Stomach (tissue), 9 donors: ENCODE results near the gene R3HDM1. TPM values are rescaled to one million over a fixed set of nuclear protein-coding genes. Genes with fewer than 3 reads are reported as not detected.
A peak's percentile ranks its signal among the peaks of the same experiment; 100 is the strongest.

ENCODE experiments used
- DNase-seq, 2 donors: peaks; one replicate each; pipeline versions ENCODE4 v3.0.0 to v3.0.0-alpha.2; 2013 to 2019
- H3K27ac ChIP-seq, 5 donors: fragments of 200-600 bp in 4 of 5; sonication (generic) in 4 of 5; one replicate each; pipeline ENCODE4 v1.5.1; 2013 to 2019; ENCODE audit warnings: mild to moderate bottlenecking in 1 of 5, moderate library complexity in 1 of 5
- H3K27me3 ChIP-seq, 3 donors: fragments of 200-600 bp; sonication (generic); one replicate each; pipeline ENCODE4 v1.5.1; 2017 to 2019; ENCODE audit warnings: mixed run types in 1 of 3
- H3K36me3 ChIP-seq, 4 donors: fragments of 200-600 bp; sonication (generic); 1 replicate in 3 of 4; 2 replicates in 1 of 4; pipeline ENCODE4 v1.5.1; 2016 to 2019
- H3K4me1 ChIP-seq, 4 donors: fragments of 200-600 bp; sonication (generic); one replicate each; pipeline ENCODE4 v1.5.1; 2016 to 2019
- H3K4me3 ChIP-seq, 4 donors: fragments of 200-600 bp; sonication (generic) in 3 of 4; one replicate each; pipeline ENCODE4 v1.5.1; 2016 to 2019; ENCODE audit warnings: mild to moderate bottlenecking in 1 of 4
- H3K9me3 ChIP-seq, 4 donors: fragments of 200-600 bp; sonication (generic); one replicate each; pipeline ENCODE4 v1.5.1; 2016 to 2019
- CTCF ChIP-seq, 7 experiments: fragments of 450-650 bp in 4 of 7; fragments of 200-600 bp in 3 of 7; sonication (generic) in 3 of 7; IDR thresholded peaks; one replicate each; pipeline ENCODE4 v1.5.1; 2016 to 2019; ENCODE audit warnings: antibody characterized with exemption in 7 of 7, control low read depth in 2 of 7, mild to moderate bottlenecking in 1 of 7
- EP300 ChIP-seq: sonication (generic); formaldehyde crosslinking; IDR thresholded peaks from one replicate; pipeline ENCODE4 v1.6.1; 2017; ENCODE audit warnings: antibody characterized with exemption
- POLR2A ChIP-seq, 4 donors: fragments of 450-650 bp; IDR thresholded peaks; one replicate each; pipeline ENCODE4 v1.6.1; 2016; ENCODE audit warnings: antibody characterized with exemption in 4 of 4, control low read depth in 2 of 4, mild to moderate bottlenecking in 1 of 4, moderate library complexity in 1 of 4
- POLR2AphosphoS5 ChIP-seq, 3 donors: sonication (generic); formaldehyde crosslinking; IDR thresholded peaks; one replicate each; pipeline ENCODE4 v1.6.1; 2016; ENCODE audit warnings: antibody characterized with exemption in 3 of 3
- WGBS, 5 donors: extraction: QIAGEN DNeasy Blood & Tissue Kit in 3 of 5; methylation state at CpG; one replicate each; pipeline versions ENCODE4 v1.1.5 to v1.1.7; 2013 to 2018; 5-methylcytosine and 5-hydroxymethylcytosine counted together
- intact Hi-C: fragments of 100-400 bp; cut with DNase I; formaldehyde crosslinking; loops from one replicate; pipeline ENCODE4 v1.15.1; 2023; ENCODE audit warnings: low total_unique reads
- polyA plus RNA-seq, 3 donors: library from polyadenylated mRNA; stranded (reverse); fragments of 200-250 nt; gene quantifications; one replicate each; pipeline ENCODE4 v1.2.3, GENCODE V29; 2013
- total RNA-seq, 5 donors: library from RNA; depleted of rRNA; stranded (reverse); fragments of >200 nt; gene quantifications; one replicate each; pipeline versions ENCODE4 v1.1.0 to v1.2.3, GENCODE V29; 2014 to 2016
- donor health status: healthy with polysubstance abuse.
- donor health status: Bipolar disorder and iron deficiency.
- donor health status: healthy.

The R3HDM1 gene
- total and polyA plus RNA-seq, 8 donors, result 5.7 to 34.3 (median 12.8) TPM

- intact Hi-C loops, result no loop called here
- TF ChIP-seq CTCF (IDR thresholded peaks at IDR 0.05) (no peak), POLR2AphosphoS5 (IDR thresholded peaks at IDR 0.05) (no peak)
- no peaks in the 10 kb centered on the region for H3K9me3 ChIP-seq
- H3K36me3 ChIP-seq, result no peaks in the 10 kb centered on the region
- WGBS, 5 donors, result 62 to 77% (median 75%) methylated on average over 4 of the region's 4 CpGs
- no peaks in the 10 kb centered on the region for H3K27me3 ChIP-seq
- H3K27ac ChIP-seq, result no peak overlapping the region
- no peak for DNase-seq
- H3K4me1 ChIP-seq, result peaks cover 0 to 4% (median 0%) of the 10 kb centered on the region in 4 donors
- no peak overlapping the region for H3K4me3 ChIP-seq
Observed at GRCh38 chr2:135555311-135555710, 24.0 kb downstream of the R3HDM1 start.

- peak in 1 of 2 donors; percentile 2 for DNase-seq
- WGBS, 5 donors, result 84 to 100% (median 93%) methylated on average over 1 of the region's 1 CpG
- no peaks in the 10 kb centered on the region for H3K36me3 ChIP-seq
- H3K27ac ChIP-seq, result no peak overlapping the region
- H3K4me3 ChIP-seq, result no peak overlapping the region
- TF ChIP-seq POLR2AphosphoS5 (IDR thresholded peaks at IDR 0.05), result no peak
- TF ChIP-seq EP300, result no peak
- no peak for TF ChIP-seq CTCF (IDR thresholded peaks at IDR 0.05)
- no peak for TF ChIP-seq POLR2A (IDR thresholded peaks at IDR 0.05)
- no peaks in the 10 kb centered on the region for H3K9me3 ChIP-seq
- H3K27me3 ChIP-seq, result no peaks in the 10 kb centered on the region
- peaks cover 0 to 4% (median 0%) of the 10 kb centered on the region in 4 donors for H3K4me1 ChIP-seq
- intact Hi-C loops, result no loop called here
Observed at GRCh38 chr2:135557530-135557929, 26.2 kb downstream of the R3HDM1 start.

- WGBS, 5 donors, result 79 to 90% (median 87%) methylated on average over 4 of the region's 4 CpGs
- no peaks in the 10 kb centered on the region for H3K36me3 ChIP-seq
- no peak overlapping the region for H3K27ac ChIP-seq
- DNase-seq, result no peak
- H3K9me3 ChIP-seq, result no peaks in the 10 kb centered on the region
- peaks cover 0 to 4% (median 0%) of the 10 kb centered on the region in 4 donors for H3K4me1 ChIP-seq
- TF ChIP-seq EP300 (no peak), POLR2A (IDR thresholded peaks at IDR 0.05) (no peak), POLR2AphosphoS5 (IDR thresholded peaks at IDR 0.05) (no peak), CTCF (IDR thresholded peaks at IDR 0.05) (no peak)
- no peaks in the 10 kb centered on the region for H3K27me3 ChIP-seq
- intact Hi-C loops, result no loop called here
- no peak overlapping the region for H3K4me3 ChIP-seq
Observed at GRCh38 chr2:135561925-135562324, 30.6 kb downstream of the R3HDM1 start.

- Histone ChIP-seq H3K4me3 (no peak overlapping the region), H3K9me3 (no peaks in the 10 kb centered on the region), H3K4me1 (no peaks in the 10 kb centered on the region), H3K27ac (no peak overlapping the region), H3K36me3 (no peaks in the 10 kb centered on the region), H3K27me3 (no peaks in the 10 kb centered on the region)
- WGBS, 5 donors, result 97 to 98% (median 98%) methylated on average over 4 of the region's 4 CpGs
- intact Hi-C loops, result no loop called here
- no peak for TF ChIP-seq CTCF (IDR thresholded peaks at IDR 0.05)
- TF ChIP-seq POLR2AphosphoS5 (IDR thresholded peaks at IDR 0.05), result no peak
- no peak for TF ChIP-seq POLR2A (IDR thresholded peaks at IDR 0.05)
- no peak for TF ChIP-seq EP300
- no peak for DNase-seq
Observed at GRCh38 chr2:135563793-135564192, 32.5 kb downstream of the R3HDM1 start.
